IMR-90 (cell line): ENCODE results near the gene FRMPD4. TPM values are rescaled to one million over a fixed set of nuclear protein-coding genes. Genes with fewer than 3 reads are reported as not detected.

Source experiments
- ATAC-seq: fragments of 200-7000 bp; cut with Tn5 transposase; 2 replicates; pipeline ENCODE4 v1.9.1; 2020; ENCODE audit warnings: low read depth, mild to moderate bottlenecking, moderate library complexity
- BruUV-seq: library from RNA; stranded (reverse); fragments of 400-500 nt; replicated peaks from 2 replicates; lab custom pipeline; 2021; lab: Mats Ljungman, UMichigan
- CTCF ChIA-PET: fragments of 300-600 bp; formaldehyde crosslinking; extraction: SDS; loops from one replicate; lab custom pipeline; 2021; ENCODE audit warnings: antibody characterized with exemption; lab: Yijun Ruan, JAX
- POLR2A ChIA-PET: fragments of 300-600 bp; sonication (Branson Sonifier 250); formaldehyde crosslinking; loops from one replicate; lab custom pipeline; 2022; ENCODE audit warnings: antibody characterized with exemption; ENCODE audit not compliant: unreplicated experiment; lab: Charles Lee
- DNase-seq: peaks from one replicate; pipeline ENCODE4 v3.0.0; 2013
- H2AFZ ChIP-seq: replicated peaks from 2 replicates; pipeline ENCODE3; 2013; ENCODE audit warnings: low read length, mild to moderate bottlenecking; ENCODE audit not compliant: poor library complexity
- H2AK5ac ChIP-seq: 2 replicates; pipeline ENCODE4 v1.6.1; 2013; ENCODE audit warnings: low read depth, low read length, inconsistent platforms
- H2AK9ac ChIP-seq: replicated peaks from 2 replicates; pipeline ENCODE3; 2013; ENCODE audit warnings: mild to moderate bottlenecking, low read depth, low read length, moderate library complexity; ENCODE audit not compliant: poor library complexity
- H2BK120ac ChIP-seq: 2 replicates; pipeline ENCODE4 v1.6.1; 2013; ENCODE audit warnings: low read depth, low read length, inconsistent platforms
- H2BK15ac ChIP-seq: 3 replicates; pipeline ENCODE4 v1.6.1; 2013; ENCODE audit warnings: low read depth, low read length, inconsistent platforms
- H2BK20ac ChIP-seq: 2 replicates; pipeline ENCODE4 v1.6.1; 2013; ENCODE audit warnings: low read depth, mild to moderate bottlenecking, inconsistent platforms, low read length, moderate library complexity
- H2BK5ac ChIP-seq: 2 replicates; pipeline ENCODE4 v1.6.1; 2013; ENCODE audit warnings: mild to moderate bottlenecking, low read depth, low read length, inconsistent platforms; ENCODE audit not compliant: poor library complexity, severe bottlenecking
- H3K14ac ChIP-seq: replicated peaks from 2 replicates; pipeline ENCODE4 v1.6.1; 2013; ENCODE audit warnings: low read depth, low read length, inconsistent platforms
- H3K18ac ChIP-seq: 2 replicates; pipeline ENCODE4 v1.6.1; 2013; ENCODE audit warnings: low read depth, low read length, control low read depth
- H3K23ac ChIP-seq: 2 replicates; pipeline ENCODE4 v1.6.1; 2013; ENCODE audit warnings: low read depth, low read length, inconsistent platforms
- H3K27ac ChIP-seq: 2 replicates; pipeline ENCODE4 v1.5.1; 2013; ENCODE audit warnings: mild to moderate bottlenecking, control low read depth, low read length; ENCODE audit not compliant: insufficient read depth
- H3K27me3 ChIP-seq: 2 replicates; pipeline ENCODE4 v1.6.1; 2013; ENCODE audit warnings: low read length; ENCODE audit not compliant: control insufficient read depth, insufficient read depth
- H3K36me3 ChIP-seq: 2 replicates; pipeline ENCODE4 v1.6.1; 2013; ENCODE audit warnings: low read length, mixed read lengths; ENCODE audit not compliant: control insufficient read depth, insufficient read depth
- H3K4ac ChIP-seq: 2 replicates; pipeline ENCODE4 v1.6.1; 2013; ENCODE audit warnings: low read depth, low read length, inconsistent platforms
- H3K4me1 ChIP-seq: 2 replicates; pipeline ENCODE4 v1.6.1; 2013; ENCODE audit warnings: low read length, mixed read lengths; ENCODE audit not compliant: control insufficient read depth, insufficient read depth
- H3K4me2 ChIP-seq: 2 replicates; pipeline ENCODE4 v1.6.1; 2013; ENCODE audit warnings: low read depth, mild to moderate bottlenecking, control low read depth, low read length, moderate library complexity
- H3K4me3 ChIP-seq: 2 replicates; pipeline ENCODE4 v1.5.1; 2013; ENCODE audit warnings: low read depth, mild to moderate bottlenecking, control low read depth, low read length, moderate library complexity; ENCODE audit not compliant: insufficient read depth
- H3K56ac ChIP-seq: 2 replicates; pipeline ENCODE4 v1.6.1; 2013; ENCODE audit warnings: low read length, inconsistent platforms; ENCODE audit not compliant: insufficient read depth; ENCODE audit errors: extremely low read depth
- H3K79me1 ChIP-seq, 2 experiments: 2 replicates each; pipeline ENCODE4 v1.6.1; 2013; ENCODE audit warnings: low read length in 2 of 2, inconsistent platforms in 1 of 2, low read depth in 1 of 2
- H3K9ac ChIP-seq: 2 replicates; pipeline ENCODE4 v1.6.1; 2013; ENCODE audit warnings: low read depth, low read length, control low read depth
- H3K9me1 ChIP-seq: 2 replicates; pipeline ENCODE4 v1.6.1; 2013; ENCODE audit warnings: low read length, inconsistent platforms; ENCODE audit not compliant: insufficient read depth
- H3K9me3 ChIP-seq: 2 replicates; pipeline ENCODE4 v1.6.1; 2013; ENCODE audit warnings: low read length; ENCODE audit not compliant: control insufficient read depth, insufficient read depth
- H4K20me1 ChIP-seq: 2 replicates; pipeline ENCODE4 v1.6.1; 2013; ENCODE audit warnings: low read length, inconsistent platforms; ENCODE audit not compliant: insufficient read depth
- H4K5ac ChIP-seq: 2 replicates; pipeline ENCODE4 v1.6.1; 2013; ENCODE audit warnings: mild to moderate bottlenecking, low read depth, low read length, control low read depth
- H4K8ac ChIP-seq, 2 experiments: 2 replicates each; pipeline ENCODE4 v1.6.1; 2013; ENCODE audit warnings: low read depth in 2 of 2, low read length in 2 of 2, control low read depth in 1 of 2, inconsistent platforms in 1 of 2
- H4K91ac ChIP-seq: 2 replicates; pipeline ENCODE4 v1.6.1; 2013; ENCODE audit warnings: low read depth, low read length, inconsistent platforms; ENCODE audit not compliant: insufficient read depth
- BHLHE40 ChIP-seq: fragments of 150-350 bp; IDR thresholded peaks from 2 replicates; pipeline ENCODE4 v1.6.1; 2016; ENCODE audit warnings: mild to moderate bottlenecking, low read depth, low read length
- CEBPB ChIP-seq: IDR thresholded peaks from 2 replicates; pipeline ENCODE4 v1.6.1; 2012; ENCODE audit warnings: low read depth, low read length, improper control_type of control experiment
- CHD1 ChIP-seq: IDR thresholded peaks from 2 replicates; pipeline ENCODE4 v1.6.1; 2012; ENCODE audit warnings: low read depth, low read length, improper control_type of control experiment
- MAZ ChIP-seq: IDR thresholded peaks from 2 replicates; pipeline ENCODE4 v1.6.1; 2012; ENCODE audit warnings: low read depth, mild to moderate bottlenecking, low read length, improper control_type of control experiment, moderate library complexity, borderline replicate concordance
- MXI1 ChIP-seq: IDR thresholded peaks from 2 replicates; pipeline ENCODE4 v1.6.1; 2012; ENCODE audit warnings: low read depth, mild to moderate bottlenecking, low read length, moderate library complexity, borderline replicate concordance
- RCOR1 ChIP-seq: IDR thresholded peaks from 2 replicates; pipeline ENCODE4 v1.6.1; 2012; ENCODE audit warnings: mild to moderate bottlenecking, low read length, improper control_type of control experiment; ENCODE audit not compliant: insufficient replicate concordance
- WGBS, 2 experiments: methylation state at CpG; one replicate each; pipeline versions ENCODE4 v1.1.5 to v1.1.7; 2013; ENCODE audit warnings: missing lambda C conversion rate in 2 of 2; ENCODE audit not compliant: insufficient read length in 1 of 2; ENCODE audit errors: extremely low coverage in 2 of 2; 5-methylcytosine and 5-hydroxymethylcytosine counted together
- dilution Hi-C: fragments of 300-500 bp; cut with HindIII; formaldehyde crosslinking; loops from one replicate; pipeline ENCODE4 v1.14.3; 2018; ENCODE audit warnings: low sequenced_read_pairs; ENCODE audit not compliant: unreplicated experiment
- in situ Hi-C: fragments of 300-500 bp; cut with MboI; formaldehyde crosslinking; loops from 3 replicates; pipeline ENCODE4 v1.14.3; 2019; ENCODE audit warnings: low sequenced_read_pairs, inconsistent platforms, mixed read lengths
- intact Hi-C: fragments of 100-400 bp; cut with micrococcal nuclease; formaldehyde crosslinking; loops from 2 replicates; pipeline ENCODE4 v1.10.0; 2022
- polyA plus RNA-seq, 3 experiments: library from polyadenylated mRNA; depleted of rRNA; stranded (reverse); fragments of >200 nt; gene quantifications; 2 replicates each; pipeline ENCODE4 v1.2.3, GENCODE V29; 2012; ENCODE audit warnings: low replicate concordance in 1 of 3
- total RNA-seq: library from RNA; depleted of rRNA; stranded (reverse); fragments of >200 nt; gene quantifications from 2 replicates; pipeline ENCODE4 v1.2.3, GENCODE V29; 2012
- TF ChIP-seq, protein P1 (sequence below): conservative IDR thresholded peaks from 2 replicates; pipeline ENCODE4 v1.5.1; 2012; ENCODE audit warnings: mild to moderate bottlenecking, low read depth, low read length, improper control_type of control experiment

The FRMPD4 gene
- total and polyA plus RNA-seq, 2 of the 4 experiments (the other 2 are of a cell fraction): 0.53 to 1.1 TPM

DNA sequence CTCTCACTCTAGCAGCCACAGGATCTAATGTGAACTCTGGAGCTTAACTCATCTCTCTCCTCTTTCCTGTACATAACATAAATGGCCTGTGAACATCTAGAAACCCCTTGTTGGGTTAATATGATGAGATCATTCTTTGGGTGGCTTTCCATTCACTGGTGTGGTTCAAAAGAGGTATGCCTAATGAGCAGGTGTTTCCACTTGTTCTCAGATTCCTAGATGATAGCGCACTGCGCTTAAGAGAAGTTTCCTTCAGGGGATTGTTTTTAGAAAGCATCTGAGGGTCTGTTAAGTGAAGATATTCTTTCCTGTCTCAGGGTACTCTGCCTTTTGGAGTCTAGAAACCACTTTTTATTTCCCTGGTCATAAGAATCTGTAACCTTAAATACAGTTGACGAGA lies 32.5 kb downstream of the FRMPD4 start:
- no peak for ATAC-seq
- H3K36me3 ChIP-seq: no peaks in the 10 kb centered on the region
- ChIA-PET POLR2A (no interaction called here), CTCF (interaction anchor here (0.8 to 1.1 kb wide), 2 partner anchors 9 to 12 kb away, joined by 3 to 4 read pairs; no protein-coding TSS in a partner anchor)
- no peaks in the 10 kb centered on the region for H3K79me1 ChIP-seq
- H2AK5ac ChIP-seq: no peak overlapping the region
- no peak for DNase-seq
- no peak overlapping the region for H3K4me3 ChIP-seq
- H3K56ac ChIP-seq: no peak overlapping the region
- H4K20me1 ChIP-seq: no peaks in the 10 kb centered on the region
- no peak overlapping the region for H4K91ac ChIP-seq
- no peak overlapping the region for H3K23ac ChIP-seq
- H3K4ac ChIP-seq: no peak overlapping the region
- WGBS, 2 experiments: 60% methylated on average over 1 of the region's 3 CpGs; no CpG with 5 or more reads in 1 of the 2 experiments
- H4K5ac ChIP-seq: no peak overlapping the region
- no peak overlapping the region for H2AFZ ChIP-seq
- no peaks in the 10 kb centered on the region for H3K9me1 ChIP-seq
- no peak overlapping the region for H2AK9ac ChIP-seq
- H3K9ac ChIP-seq: no peak overlapping the region
- BruUV-seq: no TSS peak
- H4K8ac ChIP-seq: no peak overlapping the region
- intact Hi-C loops: no loop called here
- no peak overlapping the region for H3K14ac ChIP-seq
- H2BK120ac ChIP-seq: no peak overlapping the region
- H3K4me2 ChIP-seq: no peak overlapping the region
- in situ Hi-C loops: no loop called here
- TF ChIP-seq BHLHE40 (no peak), MXI1 (no peak), CEBPB (no peak), MAZ (no peak), CHD1 (no peak), RCOR1 (no peak)
- TF ChIP-seq, protein P1, sequence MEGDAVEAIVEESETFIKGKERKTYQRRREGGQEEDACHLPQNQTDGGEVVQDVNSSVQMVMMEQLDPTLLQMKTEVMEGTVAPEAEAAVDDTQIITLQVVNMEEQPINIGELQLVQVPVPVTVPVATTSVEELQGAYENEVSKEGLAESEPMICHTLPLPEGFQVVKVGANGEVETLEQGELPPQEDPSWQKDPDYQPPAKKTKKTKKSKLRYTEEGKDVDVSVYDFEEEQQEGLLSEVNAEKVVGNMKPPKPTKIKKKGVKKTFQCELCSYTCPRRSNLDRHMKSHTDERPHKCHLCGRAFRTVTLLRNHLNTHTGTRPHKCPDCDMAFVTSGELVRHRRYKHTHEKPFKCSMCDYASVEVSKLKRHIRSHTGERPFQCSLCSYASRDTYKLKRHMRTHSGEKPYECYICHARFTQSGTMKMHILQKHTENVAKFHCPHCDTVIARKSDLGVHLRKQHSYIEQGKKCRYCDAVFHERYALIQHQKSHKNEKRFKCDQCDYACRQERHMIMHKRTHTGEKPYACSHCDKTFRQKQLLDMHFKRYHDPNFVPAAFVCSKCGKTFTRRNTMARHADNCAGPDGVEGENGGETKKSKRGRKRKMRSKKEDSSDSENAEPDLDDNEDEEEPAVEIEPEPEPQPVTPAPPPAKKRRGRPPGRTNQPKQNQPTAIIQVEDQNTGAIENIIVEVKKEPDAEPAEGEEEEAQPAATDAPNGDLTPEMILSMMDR: no peak
- no peaks in the 10 kb centered on the region for H3K27me3 ChIP-seq
- H3K18ac ChIP-seq: no peak overlapping the region
- H2BK5ac ChIP-seq: no peak overlapping the region
- H2BK15ac ChIP-seq: no peak overlapping the region
- no peak overlapping the region for H3K27ac ChIP-seq
- H2BK20ac ChIP-seq: no peak overlapping the region
- H3K9me3 ChIP-seq: no peaks in the 10 kb centered on the region; the same call in 1 of the 2 replicates
- dilution Hi-C loops: no loop called here
- no peaks in the 10 kb centered on the region for H3K4me1 ChIP-seq
